ENCODE data around the gene ABCC1. TPM values are rescaled to one million over a fixed set of nuclear protein-coding genes. Genes with fewer than 3 reads are reported as not detected.

ABCC1 gene
- total and polyA plus RNA-seq, 2 donors (not counting 1 experiment from before 2014, with no cell fraction given): 54.1 to 178 TPM

DNA sequence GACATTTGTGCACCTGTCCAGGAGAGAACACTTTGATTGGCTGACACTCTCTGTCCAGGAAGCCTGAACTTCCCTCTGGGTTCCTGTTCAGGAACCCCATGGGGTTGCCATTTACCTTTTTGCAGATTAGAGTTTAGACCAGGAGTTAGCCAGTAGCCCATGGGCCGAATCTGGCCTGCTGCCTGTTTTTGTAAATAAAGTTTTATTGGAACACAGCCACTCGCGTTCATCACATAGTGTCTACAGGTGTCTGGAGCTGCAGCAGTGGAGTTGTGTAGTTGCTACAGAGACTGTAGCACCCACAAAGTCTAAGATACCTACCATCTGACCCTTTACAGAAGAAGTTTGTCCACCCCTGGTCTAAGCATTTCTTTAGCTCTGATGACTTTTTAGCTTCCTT, 70.9 kb downstream of the ABCC1 start:
- Histone ChIP-seq H3K27ac (ENCODE audit: insufficient read depth, low read length) (no peak overlapping the region), H3K4me1 (ENCODE audit: control insufficient read depth, extremely low read depth, insufficient read depth, low read length) (peaks cover 43% of the 10 kb centered on the region), H2AFZ (ENCODE audit: low read length) (no peak overlapping the region), H4K20me1 (ENCODE audit: control insufficient read depth, extremely low read depth, insufficient read depth, low read length) (no peaks in the 10 kb centered on the region), H3K4me3 (replicated peaks in 1 of 4; ENCODE audit: control extremely low read depth in 1 of 4, insufficient read depth in 1 of 4, low read depth in 3 of 4, low read length in 4 of 4) (no peak overlapping the region), H3K4me2 (ENCODE audit: extremely low read depth, insufficient read depth, low read length) (no peak overlapping the region), H3K79me2 (ENCODE audit: control insufficient read depth, insufficient read depth, low read length) (peaks cover 18% of the 10 kb centered on the region), H3K9ac (ENCODE audit: insufficient read depth, low read length) (no peak overlapping the region), H3K9me3 (ENCODE audit: control insufficient read depth, insufficient read depth, low read depth, low read length) (no peaks in the 10 kb centered on the region), H3K36me3 (ENCODE audit: control insufficient read depth, insufficient read depth, low read length) (peaks cover 19% of the 10 kb centered on the region), H3K27me3 (ENCODE audit: control insufficient read depth, insufficient read depth, low read length) (no peaks in the 10 kb centered on the region)
- TF ChIP-seq CTCF (conservative IDR thresholded peaks at IDR 0.05 in 1 of 2, IDR thresholded peaks at IDR 0.05 in 1 of 2; ENCODE audit: low read depth in 1 of 2, low read length in 2 of 2): no peak
- no peak for TF ChIP-seq EZH2 (IDR thresholded peaks at IDR 0.05; ENCODE audit: low read length, missing control alignments)
- DNase-seq (ENCODE audit: low read depth in 2 of 2): no peak

DNA sequence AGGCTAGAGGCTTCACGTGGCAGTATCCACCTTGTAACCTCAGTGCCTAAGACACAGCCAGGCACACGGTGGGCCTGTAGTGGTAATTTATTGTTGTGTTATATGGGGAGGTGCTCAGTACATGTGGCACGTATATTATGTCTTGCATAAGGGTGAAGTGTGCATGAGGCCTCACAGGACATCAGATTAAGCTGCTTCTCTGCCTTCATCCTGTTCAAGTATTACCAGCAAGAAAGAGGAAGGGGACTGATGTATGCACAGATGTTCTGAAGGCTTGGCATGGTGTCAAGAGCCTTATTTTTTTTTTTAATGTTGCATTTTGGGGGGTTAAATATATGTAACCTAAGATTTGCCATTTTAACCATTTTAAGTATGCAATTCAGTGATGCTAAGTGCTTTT, 71.6 kb downstream of the ABCC1 start:
- no peak for TF ChIP-seq EZH2 (IDR thresholded peaks at IDR 0.05; ENCODE audit: low read length, missing control alignments)
- no peak for TF ChIP-seq CTCF (conservative IDR thresholded peaks at IDR 0.05 in 1 of 2, IDR thresholded peaks at IDR 0.05 in 1 of 2; ENCODE audit: low read depth in 1 of 2, low read length in 2 of 2)
- Histone ChIP-seq H4K20me1 (ENCODE audit: control insufficient read depth, extremely low read depth, insufficient read depth, low read length) (no peaks in the 10 kb centered on the region), H3K79me2 (ENCODE audit: control insufficient read depth, insufficient read depth, low read length) (peaks cover 17% of the 10 kb centered on the region), H3K27ac (ENCODE audit: insufficient read depth, low read length) (peak overlapping the region; percentile 86), H3K4me1 (ENCODE audit: control insufficient read depth, extremely low read depth, insufficient read depth, low read length) (peaks cover 43% of the 10 kb centered on the region), H3K4me2 (ENCODE audit: extremely low read depth, insufficient read depth, low read length) (no peak overlapping the region), H2AFZ (ENCODE audit: low read length) (no peak overlapping the region), H3K9me3 (ENCODE audit: control insufficient read depth, insufficient read depth, low read depth, low read length) (no peaks in the 10 kb centered on the region), H3K36me3 (ENCODE audit: control insufficient read depth, insufficient read depth, low read length) (peaks cover 17% of the 10 kb centered on the region), H3K27me3 (ENCODE audit: control insufficient read depth, insufficient read depth, low read length) (no peaks in the 10 kb centered on the region), H3K9ac (ENCODE audit: insufficient read depth, low read length) (no peak overlapping the region), H3K4me3 (replicated peaks in 1 of 4; ENCODE audit: control extremely low read depth in 1 of 4, insufficient read depth in 1 of 4, low read depth in 3 of 4, low read length in 4 of 4) (no peak overlapping the region)
- no peak for DNase-seq (ENCODE audit: low read depth in 2 of 2)

DNA sequence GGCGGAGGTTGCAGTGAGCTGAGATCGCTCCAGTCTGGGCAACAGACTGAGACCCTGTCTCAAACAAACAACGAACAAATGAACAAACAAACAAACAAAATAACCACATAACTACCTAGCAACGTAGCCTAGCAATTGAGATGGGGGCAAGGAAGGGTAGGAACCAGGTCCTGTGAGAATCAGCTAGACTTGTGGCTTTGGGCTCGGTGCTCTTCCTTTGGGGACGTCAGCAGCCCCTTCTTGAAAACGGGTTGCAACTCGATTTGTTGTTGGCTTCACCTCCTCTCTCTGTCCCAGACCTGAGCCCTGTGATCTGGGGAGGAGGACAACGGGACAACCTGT, 72.2 kb downstream of the ABCC1 start:
- no peak overlapping the region for H3K4me3 ChIP-seq (replicated peaks in 1 of 4; ENCODE audit: control extremely low read depth in 1 of 4, insufficient read depth in 1 of 4, low read depth in 3 of 4, low read length in 4 of 4)
- H3K27me3 ChIP-seq (ENCODE audit: control insufficient read depth, insufficient read depth, low read length): no peaks in the 10 kb centered on the region
- H3K4me1 ChIP-seq (ENCODE audit: control insufficient read depth, extremely low read depth, insufficient read depth, low read length): peaks cover 45% of the 10 kb centered on the region
- no peak for TF ChIP-seq CTCF (conservative IDR thresholded peaks at IDR 0.05 in 1 of 2, IDR thresholded peaks at IDR 0.05 in 1 of 2; ENCODE audit: low read depth in 1 of 2, low read length in 2 of 2)
- no peak for TF ChIP-seq EZH2 (IDR thresholded peaks at IDR 0.05; ENCODE audit: low read length, missing control alignments)
- H3K4me2 ChIP-seq (ENCODE audit: extremely low read depth, insufficient read depth, low read length): no peak overlapping the region
- no peaks in the 10 kb centered on the region for H3K9me3 ChIP-seq (ENCODE audit: control insufficient read depth, insufficient read depth, low read depth, low read length)
- no peaks in the 10 kb centered on the region for H4K20me1 ChIP-seq (ENCODE audit: control insufficient read depth, extremely low read depth, insufficient read depth, low read length)
- H3K9ac ChIP-seq (ENCODE audit: insufficient read depth, low read length): no peak overlapping the region
- H3K36me3 ChIP-seq (ENCODE audit: control insufficient read depth, insufficient read depth, low read length): peaks cover 15% of the 10 kb centered on the region
- peaks cover 17% of the 10 kb centered on the region for H3K79me2 ChIP-seq (ENCODE audit: control insufficient read depth, insufficient read depth, low read length)
- H2AFZ ChIP-seq (ENCODE audit: low read length): no peak overlapping the region
- no peak for DNase-seq (ENCODE audit: low read depth in 2 of 2)
- H3K27ac ChIP-seq (ENCODE audit: insufficient read depth, low read length): peak overlapping the region; percentile 86
